HUDEP-2 (cell line): ENCODE data around the gene AKNAD1.
"Not testable (repeated sequence)": the region's sequence is repeated elsewhere in the genome, so short reads cannot be mapped to it uniquely, and the experiment has no call there.

Source experiments
- DNase-seq, 76 experiments: peaks; one replicate each; lab custom pipeline; 2025; ENCODE audit not compliant: unreplicated experiment in 76 of 76; lab: John Stamatoyannopoulos, UW

Gene AKNAD1

GRCh38 chr1:108792420-108792819, 64.5 kb downstream of the AKNAD1 start:
- DNase-seq, result no peak

GRCh38 chr1:108791790-108792189, 65.1 kb downstream of the AKNAD1 start:
- no peak for DNase-seq

- DNase-seq, result no peak
Observed at GRCh38 chr1:108785880-108786279, 71.0 kb downstream of the AKNAD1 start.

GRCh38 chr1:108785264-108785663, 71.6 kb downstream of the AKNAD1 start:
- DNase-seq, result no peak

GRCh38 chr1:108781575-108781944, 75.3 kb downstream of the AKNAD1 start:
- DNase-seq, result not testable (repeated sequence)

- no peak for DNase-seq
Observed at GRCh38 chr1:108780937-108781574, 75.8 kb downstream of the AKNAD1 start.

GRCh38 chr1:108779455-108779854, 77.4 kb downstream of the AKNAD1 start:
- no peak for DNase-seq

GRCh38 chr1:108777839-108778238, 79.1 kb downstream of the AKNAD1 start:
- no peak for DNase-seq

- DNase-seq, result no peak
Observed at GRCh38 chr1:108767708-108768107, 89.2 kb downstream of the AKNAD1 start.

- DNase-seq, result no peak
Observed at GRCh38 chr1:108767115-108767514, 89.8 kb downstream of the AKNAD1 start.
